C4-2B (cell line): ENCODE measurements around the gene MICAL3.

Experiments
- CTCF ChIP-seq: fragments of 450-650 bp; conservative IDR thresholded peaks from 2 replicates; pipeline ENCODE4 v1.5.1; 2017; ENCODE audit warnings: mild to moderate bottlenecking
- ZFX ChIP-seq: fragments of 450-650 bp; IDR thresholded peaks from 2 replicates; pipeline ENCODE4 v1.6.1; 2017

DNA sequence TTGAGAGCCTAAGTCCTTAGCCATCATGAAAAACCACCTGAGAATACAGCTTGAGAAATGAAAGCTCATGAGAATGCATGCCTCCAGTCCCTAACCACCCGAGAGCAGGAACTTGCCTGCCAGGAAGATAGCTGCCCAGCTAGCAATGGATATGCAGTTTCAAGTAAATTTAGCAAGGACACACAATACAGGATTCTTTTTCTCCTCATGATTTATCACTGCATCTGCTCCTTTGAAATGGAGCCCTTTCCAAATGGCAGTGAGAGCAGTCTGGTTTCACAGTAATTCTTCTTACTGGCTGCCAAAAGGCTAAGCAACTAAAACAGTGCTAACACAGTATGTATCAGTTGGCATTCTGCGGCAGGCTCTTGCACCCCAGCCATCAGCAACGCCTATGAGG lies 109.9 kb downstream of the MICAL3 start:
- TF ChIP-seq CTCF (no peak), ZFX (no peak)
